COLO668 (cell line): ENCODE results near the gene EIF2S2.

Experiments
- DNase-seq: peaks from one replicate; lab custom pipeline; 2025; ENCODE audit not compliant: unreplicated experiment; lab: John Stamatoyannopoulos, UW

Gene EIF2S2

DNA sequence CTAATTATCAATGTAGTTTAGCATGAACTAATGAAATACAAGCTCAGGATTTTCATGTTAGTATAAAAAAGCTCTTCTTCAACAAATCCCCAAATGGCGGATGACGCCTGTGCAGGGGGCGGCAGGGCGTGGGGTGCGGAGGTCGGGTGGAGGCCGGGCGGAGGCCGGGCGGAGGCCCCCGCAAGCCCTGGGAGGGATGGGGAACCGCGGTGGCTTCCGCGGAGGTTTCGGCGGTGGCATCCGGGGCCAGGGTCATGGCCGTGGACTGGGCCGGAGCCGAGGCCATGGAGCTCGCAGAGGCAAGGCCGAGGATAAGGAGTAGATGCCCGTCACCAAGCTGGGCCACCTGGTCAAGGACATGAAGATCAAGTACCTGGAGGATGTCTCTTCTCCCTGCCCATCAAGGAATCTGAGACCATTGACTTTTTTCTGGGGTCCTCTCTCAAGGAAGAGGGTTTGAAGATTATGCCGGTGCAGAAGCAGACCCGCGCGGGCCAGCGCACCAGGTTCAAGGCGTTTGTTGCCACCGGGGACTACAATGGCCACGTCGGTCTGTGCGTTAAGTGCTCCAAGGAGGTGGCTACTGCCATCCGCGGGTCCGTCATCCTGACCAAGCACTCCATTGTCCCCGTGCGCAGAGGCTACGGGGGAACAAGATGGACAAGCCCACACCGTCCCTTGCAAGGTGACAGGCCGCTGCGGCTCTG is 10.4 kb upstream of the EIF2S2 start:
- no peak for DNase-seq

GRCh38 chr20:34120213-34120612 is 8.2 kb upstream of the EIF2S2 start:
- no peak for DNase-seq

DNA sequence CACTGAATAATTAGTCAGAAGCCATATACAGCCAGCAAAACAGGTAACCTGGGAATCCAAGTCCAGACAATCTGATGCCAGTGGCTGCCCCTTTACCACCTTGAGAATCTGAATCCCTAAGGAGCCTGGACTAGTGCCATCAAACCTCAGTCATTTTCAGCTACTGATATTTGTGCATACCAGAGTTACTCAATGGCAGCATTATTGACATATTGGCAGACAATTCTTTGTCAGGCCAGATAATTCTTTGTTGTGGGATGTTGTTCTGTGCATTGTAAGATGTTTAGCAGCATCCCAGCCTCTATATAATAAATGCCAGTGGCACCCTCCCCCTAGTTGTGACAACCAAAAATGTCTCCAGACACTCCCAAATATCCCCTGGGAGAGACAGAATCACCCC is 3.2 kb upstream of the EIF2S2 start:
- DNase-seq = no peak

GRCh38 chr20:34114809-34115208 is 2.8 kb upstream of the EIF2S2 start:
- DNase-seq = no peak

- peak; percentile 36 for DNase-seq
These were observed 608 bp upstream of the EIF2S2 start for GRCh38 chr20:34112600-34113101.

DNA sequence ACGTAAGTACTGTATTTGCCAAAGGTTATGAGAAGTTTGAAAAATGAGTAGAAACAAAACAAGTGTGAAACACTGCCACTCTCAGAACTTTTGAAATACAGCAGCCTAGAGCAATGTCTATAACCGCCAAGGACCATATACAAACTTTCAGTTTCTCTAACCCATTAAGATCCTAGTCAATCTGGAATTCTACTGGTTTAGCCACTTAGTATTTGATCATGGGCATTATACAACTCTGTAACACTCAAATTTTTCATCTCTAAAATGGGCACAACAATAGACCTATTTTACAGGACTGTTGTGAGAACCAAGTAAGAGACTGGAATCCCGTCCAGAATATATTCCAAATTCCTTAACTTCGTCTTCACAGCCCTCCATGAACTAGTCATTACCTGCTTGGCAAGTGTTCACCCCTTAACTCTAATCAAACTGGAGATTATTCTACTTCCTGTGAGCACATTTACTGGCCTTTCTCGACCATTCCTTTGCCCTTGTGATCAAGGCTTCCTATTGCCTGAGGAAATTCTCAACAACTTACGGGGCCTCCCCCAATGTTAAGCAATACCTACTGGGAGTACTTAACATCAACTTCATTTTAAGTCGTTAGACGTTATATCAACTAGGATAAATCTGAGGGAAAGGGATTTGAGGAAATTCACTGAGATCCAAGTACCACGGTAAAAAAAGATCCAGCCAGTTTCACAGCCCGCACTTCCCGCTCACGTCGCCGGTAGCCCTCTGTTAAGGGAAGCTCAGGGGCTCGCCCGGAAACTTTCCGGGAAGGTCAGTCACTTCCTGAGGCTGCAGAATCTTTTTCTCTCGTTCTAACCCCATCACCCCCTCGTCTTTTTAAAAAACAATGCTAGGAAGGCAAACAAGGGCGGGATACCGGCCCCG is 1.1 kb downstream of the EIF2S2 start:
- peak; percentile 36 for DNase-seq

DNA sequence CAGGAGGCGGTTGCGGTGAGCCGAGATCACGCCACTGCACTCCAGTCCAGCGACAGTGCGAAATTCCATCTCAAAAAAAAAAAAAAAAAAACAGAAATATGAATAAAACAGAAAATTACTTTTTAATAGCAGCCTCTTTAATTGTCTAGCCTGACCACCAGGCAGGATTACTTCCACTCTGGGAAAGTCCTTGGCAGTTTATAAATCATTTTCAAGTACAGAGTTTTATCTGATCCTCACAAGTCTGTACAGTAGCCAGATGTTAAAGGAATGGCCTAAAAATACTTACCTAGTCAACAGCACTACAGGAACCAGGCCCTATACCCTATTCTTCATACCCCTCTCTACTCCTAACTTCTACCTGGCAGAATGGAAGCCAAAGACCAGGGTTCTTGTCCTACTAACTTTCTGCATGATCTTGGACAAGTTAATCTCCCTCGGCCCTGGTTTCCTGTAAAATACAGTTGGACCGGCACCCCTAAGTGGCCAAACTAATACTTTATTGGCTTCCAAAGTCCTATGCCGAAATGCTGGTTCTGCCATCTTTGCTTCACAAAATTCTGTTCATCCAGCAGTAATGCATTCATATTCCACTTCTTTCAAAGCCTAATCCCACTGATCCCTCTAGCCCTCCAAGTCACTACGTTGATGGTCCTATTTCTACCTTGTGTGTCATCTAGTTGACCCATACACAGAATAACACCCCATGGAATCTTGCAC is 1.9 kb downstream of the EIF2S2 start:
- DNase-seq = no peak

GRCh38 chr20:34109442-34109841 is 2.6 kb downstream of the EIF2S2 start:
- DNase-seq = no peak

GRCh38 chr20:34108616-34109174 is 3.3 kb downstream of the EIF2S2 start:
- no peak for DNase-seq

GRCh38 chr20:34105978-34106675 is 5.9 kb downstream of the EIF2S2 start:
- no peak for DNase-seq

DNA sequence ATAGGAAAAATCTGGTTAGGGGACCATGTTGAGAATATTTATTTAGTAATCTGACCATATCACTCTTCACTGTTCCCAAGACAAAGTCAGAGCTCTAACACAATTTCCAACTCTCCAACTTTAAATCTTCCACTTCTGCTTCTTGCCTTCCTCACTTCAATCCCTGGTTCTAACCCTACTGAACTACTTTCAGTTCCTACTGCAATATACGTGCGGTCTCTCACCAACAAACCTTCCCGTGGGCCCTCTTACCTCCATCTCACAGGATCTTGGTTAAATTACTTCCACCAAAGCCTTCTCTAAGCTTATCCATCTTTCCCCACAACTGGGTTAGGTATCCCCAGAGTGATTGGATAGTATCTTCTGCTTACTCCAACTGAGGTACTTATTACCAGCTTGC is 8.0 kb downstream of the EIF2S2 start:
- no peak for DNase-seq

DNA sequence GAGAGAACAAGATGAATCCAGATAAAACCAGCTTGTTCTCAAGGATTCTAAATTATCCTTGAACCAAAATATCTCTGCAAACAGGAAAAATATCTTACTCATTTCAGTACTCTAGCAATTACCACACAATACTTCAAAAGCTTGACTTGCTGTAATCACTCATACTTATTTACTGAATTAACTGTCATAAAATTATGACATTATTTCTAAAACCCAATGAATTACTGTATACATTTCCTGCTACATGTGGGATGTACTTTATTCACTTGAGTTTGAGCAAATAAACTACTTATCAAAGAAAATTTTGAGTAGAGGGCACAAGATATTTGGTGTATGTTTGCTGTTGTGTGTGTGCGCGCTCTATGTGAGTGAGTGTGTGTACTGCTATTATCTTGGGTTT is 9.7 kb downstream of the EIF2S2 start:
- no peak for DNase-seq

- DNase-seq = no peak
These were observed 11.5 kb downstream of the EIF2S2 start for GRCh38 chr20:34100576-34100975.

- DNase-seq = no peak
These were observed 12.4 kb downstream of the EIF2S2 start for GRCh38 chr20:34099675-34100074.

GRCh38 chr20:34098570-34098969 is 13.5 kb downstream of the EIF2S2 start:
- no peak for DNase-seq

GRCh38 chr20:34096699-34097444 is 15.2 kb downstream of the EIF2S2 start:
- DNase-seq = no peak

DNA sequence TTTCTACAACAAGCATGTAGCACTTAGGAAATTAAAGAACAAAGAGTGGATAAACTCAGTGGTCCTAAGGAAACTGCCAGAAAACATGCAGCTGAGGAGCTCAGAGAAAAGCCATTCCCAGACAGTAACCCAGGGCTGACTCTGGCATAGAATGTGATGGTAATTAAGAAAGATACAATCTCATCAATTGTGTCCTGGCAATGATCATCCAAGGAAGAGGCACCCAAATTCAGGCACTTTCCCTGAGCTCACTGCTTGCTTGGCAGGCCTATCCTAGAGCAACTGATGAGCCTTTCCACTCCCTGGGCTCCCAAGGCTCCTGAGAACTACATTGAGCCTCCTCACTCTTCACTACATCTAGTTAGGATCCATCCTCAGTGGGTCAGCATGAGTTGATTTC is 16.2 kb downstream of the EIF2S2 start:
- no peak for DNase-seq

GRCh38 chr20:34093895-34094294 is 18.1 kb downstream of the EIF2S2 start:
- no peak for DNase-seq

DNA sequence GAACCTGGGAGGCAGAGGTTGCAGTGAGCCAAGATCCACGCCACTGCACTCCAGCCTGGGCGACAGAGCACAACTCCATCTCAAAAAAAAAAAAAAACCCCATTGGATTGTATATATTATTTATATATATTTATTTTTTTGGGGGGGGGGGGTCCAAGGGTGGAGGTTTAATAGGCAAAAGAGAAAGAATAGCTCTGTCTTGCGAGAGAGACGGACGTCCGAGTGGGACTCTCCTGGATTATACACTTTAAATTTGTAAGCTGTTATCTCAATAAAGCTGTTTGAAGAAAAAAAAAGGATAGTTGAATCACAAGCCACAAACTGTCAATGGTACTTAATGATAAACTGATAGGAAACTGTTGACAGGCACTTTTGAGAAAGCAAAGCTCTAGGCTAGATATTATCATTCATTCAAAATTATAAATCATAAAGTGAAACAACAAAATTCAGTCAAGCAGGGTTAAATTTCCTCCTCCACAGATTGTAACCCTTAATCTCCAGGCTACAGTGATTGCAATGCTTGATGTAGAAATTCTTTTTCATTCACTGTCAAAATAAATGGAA is 20.3 kb downstream of the EIF2S2 start:
- no peak for DNase-seq

GRCh38 chr20:34090645-34091044 is 21.4 kb downstream of the EIF2S2 start:
- no peak for DNase-seq
